Daoy (cell line): ENCODE measurements around the gene LCE3E. TPM values are rescaled to one million over a fixed set of nuclear protein-coding genes. Genes with fewer than 3 reads are reported as not detected.
"Not testable (repeated sequence)": the region's sequence is repeated elsewhere in the genome, so short reads cannot be mapped to it uniquely, and the experiment has no call there.

Experiments
- DNase-seq: peaks from one replicate; pipeline ENCODE4 v3.0.0-alpha.2; 2015; ENCODE audit warnings: low read depth
- total RNA-seq: library from RNA; depleted of rRNA; stranded (reverse); fragments of >200 nt; shearing (Covaris generic); gene quantifications from 2 replicates; pipeline ENCODE4 v1.2.3, GENCODE V29; 2014; rRNA removed

The LCE3E gene, protein sequence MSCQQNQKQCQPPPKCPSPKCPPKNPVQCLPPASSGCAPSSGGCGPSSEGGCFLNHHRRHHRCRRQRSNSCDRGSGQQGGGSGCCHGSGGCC
- total RNA-seq, result not detected in 2 replicates

- DNase-seq, result no peak
Observed at GRCh38 chr1:152566681-152567080, at the start of gene LCE3E. TSS of gene LCE3E (minus strand) at chr1:152566780. CDS start at chr1:152566208, 572 bp downstream.

DNA sequence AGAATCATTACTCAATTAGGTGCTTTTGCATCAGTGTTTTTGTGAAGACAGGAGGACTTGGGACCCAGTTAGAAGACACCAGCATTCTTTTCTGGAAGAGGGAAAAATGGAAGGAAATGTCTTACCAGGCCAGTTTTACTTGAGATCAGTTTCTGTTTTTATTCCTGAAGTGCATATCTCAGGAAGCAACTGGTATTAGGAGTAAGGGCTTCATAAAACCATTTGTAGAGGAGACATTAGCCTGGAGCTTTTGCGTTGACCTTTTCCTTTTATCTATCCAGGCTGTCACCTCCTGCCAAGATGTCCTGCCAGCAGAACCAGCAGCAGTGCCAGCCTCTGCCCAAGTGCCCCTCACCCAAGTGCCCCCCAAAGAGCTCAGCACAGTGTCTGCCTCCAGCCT lies 46.9 kb upstream of the LCE3E start, which contains the start of gene LCE3B:
Gene LCE3B (plus strand): TSS at position 301 of the 400 bp plus-strand sequence. CDS start 0 bp downstream, at position 301.
- DNase-seq, result no peak

GRCh38 chr1:152599934-152600333 lies 33.4 kb upstream of the LCE3E start, which contains the start of gene LCE3C:
TSS of gene LCE3C (plus strand) at chr1:152600234. CDS start at chr1:152600732, 498 bp downstream.
- no peak for DNase-seq

- DNase-seq, result no peak
Observed at GRCh38 chr1:152596986-152597385, 30.4 kb upstream of the LCE3E start.

- DNase-seq, result no peak
Observed at GRCh38 chr1:152585586-152585985, 19.0 kb upstream of the LCE3E start.

- DNase-seq, result no peak
Observed at GRCh38 chr1:152582647-152583046, 16.1 kb upstream of the LCE3E start.

DNA sequence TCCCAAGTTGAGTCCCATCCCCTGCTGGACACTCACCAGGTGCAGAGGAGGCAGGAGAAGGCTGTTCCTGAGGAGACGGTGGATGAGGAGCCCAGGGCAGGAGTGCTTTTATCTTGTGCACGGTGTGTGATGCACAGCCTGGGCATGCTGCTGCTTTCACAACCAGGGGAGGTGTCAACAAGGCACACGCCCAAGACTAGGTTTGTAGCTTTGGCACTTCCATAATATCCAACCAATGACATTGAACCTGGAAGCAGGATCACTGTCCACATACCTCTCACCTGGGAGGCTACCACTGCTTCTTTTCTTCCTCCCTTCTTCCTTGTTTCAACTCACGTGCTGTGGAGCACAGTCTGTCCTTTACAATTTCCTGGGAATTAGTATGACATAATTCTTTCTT lies 13.9 kb upstream of the LCE3E start, which contains the start of gene LCE3D:
Gene LCE3D (minus strand): TSS at position 84 of the 400 bp plus-strand sequence. CDS start 580 bp downstream, outside the sequence.
- DNase-seq, result no peak

- not testable (repeated sequence) for DNase-seq
Observed at GRCh38 chr1:152579526-152579925, 12.9 kb upstream of the LCE3E start.

- DNase-seq, result no peak
Observed at GRCh38 chr1:152577168-152577567, 10.6 kb upstream of the LCE3E start.

DNA sequence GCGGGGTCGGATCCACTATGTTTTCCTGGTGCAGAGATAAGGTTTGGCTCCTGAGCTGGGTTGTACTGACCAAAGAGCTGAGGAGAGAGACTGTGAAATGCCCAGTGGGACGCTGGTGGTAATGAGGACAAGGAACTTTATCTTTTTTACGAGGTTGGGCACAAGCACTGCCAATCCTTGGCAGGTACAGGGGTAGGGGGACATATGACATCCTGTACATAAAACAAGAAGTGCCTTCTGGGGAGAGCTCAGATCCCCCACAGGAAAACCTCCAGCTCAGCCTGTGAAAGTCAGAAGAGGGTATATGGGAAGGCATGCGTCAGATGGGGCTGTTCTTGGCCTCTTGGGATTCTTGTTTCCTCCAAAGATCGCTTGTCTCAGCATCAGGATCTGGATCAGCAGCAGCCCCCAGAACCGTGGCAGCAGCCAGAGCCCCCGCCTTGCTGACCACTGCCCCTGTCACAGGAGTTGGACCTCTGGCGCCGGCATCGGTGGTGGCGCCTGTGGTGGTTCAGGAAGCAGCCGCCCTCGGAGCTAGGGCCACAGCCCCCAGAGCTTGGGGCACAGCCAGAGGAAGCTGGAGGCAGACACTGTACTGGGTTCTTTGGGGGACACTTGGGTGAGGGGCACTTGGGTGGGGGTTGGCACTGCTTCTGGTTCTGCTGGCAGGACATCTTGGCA lies 905 bp downstream of the LCE3E start:
- no peak for DNase-seq

DNA sequence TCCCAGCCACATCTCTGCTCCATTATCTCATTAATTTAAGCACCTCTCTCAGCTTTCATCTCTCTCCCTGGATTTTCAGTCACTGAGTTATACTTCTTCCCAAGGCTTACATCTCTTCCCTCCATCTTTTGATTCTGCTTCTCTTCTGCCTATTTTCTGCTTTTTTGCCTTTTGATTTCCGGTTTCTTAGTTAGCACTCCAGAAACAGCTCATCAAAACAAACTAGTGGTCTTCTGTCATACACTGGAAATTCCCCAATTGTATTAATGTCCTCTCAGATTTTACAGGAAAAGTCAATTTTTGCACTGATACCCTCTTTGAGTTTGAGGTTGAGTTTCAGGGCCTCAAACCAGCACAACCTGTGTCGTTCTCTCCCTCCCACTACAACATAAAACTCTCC lies 1.5 kb downstream of the LCE3E start:
- DNase-seq, result no peak

- not testable (repeated sequence) for DNase-seq
Observed at GRCh38 chr1:152548358-152548757, 18.2 kb downstream of the LCE3E start.

DNA sequence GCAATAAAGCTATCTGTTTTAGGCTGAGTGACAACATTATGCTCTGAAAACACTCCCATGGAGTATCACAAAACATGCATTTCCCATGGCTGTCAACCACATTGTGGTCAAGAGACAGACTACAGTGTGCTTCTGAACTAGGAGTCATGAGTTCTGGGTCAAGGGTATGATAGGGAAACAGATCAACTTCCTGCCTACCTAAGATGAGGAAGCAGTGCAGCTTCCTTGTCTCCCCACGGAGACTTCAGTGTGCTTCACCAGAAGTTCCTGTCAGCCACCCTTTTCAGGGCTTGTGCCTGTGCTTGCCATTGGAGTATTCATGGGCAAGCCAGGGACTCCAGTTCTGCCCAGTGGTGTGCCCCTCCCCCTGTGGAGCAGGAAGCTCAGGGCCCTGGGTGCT lies 19.9 kb downstream of the LCE3E start:
- DNase-seq, result no peak

DNA sequence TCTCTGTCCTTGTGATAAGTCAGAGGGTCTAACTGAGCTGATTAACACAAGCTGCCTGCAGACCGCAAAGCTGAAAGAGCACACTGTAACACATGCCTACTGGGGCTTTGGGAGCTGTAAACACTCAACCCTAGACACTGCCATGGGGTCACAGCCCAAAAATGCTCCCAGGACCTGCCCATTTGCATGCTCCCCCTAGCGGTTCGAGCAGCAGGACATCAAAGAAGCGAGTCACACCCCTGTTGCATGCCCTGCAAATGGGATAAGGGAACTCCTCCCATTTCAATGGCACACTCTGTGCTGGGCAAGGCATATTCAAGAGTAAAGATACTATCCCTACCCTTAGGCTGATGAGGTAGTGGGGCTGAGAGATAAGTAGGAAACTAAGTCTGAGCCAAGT lies 22.8 kb downstream of the LCE3E start:
- DNase-seq, result no peak

GRCh38 chr1:152539901-152540300 lies 26.7 kb downstream of the LCE3E start:
- no peak for DNase-seq

DNA sequence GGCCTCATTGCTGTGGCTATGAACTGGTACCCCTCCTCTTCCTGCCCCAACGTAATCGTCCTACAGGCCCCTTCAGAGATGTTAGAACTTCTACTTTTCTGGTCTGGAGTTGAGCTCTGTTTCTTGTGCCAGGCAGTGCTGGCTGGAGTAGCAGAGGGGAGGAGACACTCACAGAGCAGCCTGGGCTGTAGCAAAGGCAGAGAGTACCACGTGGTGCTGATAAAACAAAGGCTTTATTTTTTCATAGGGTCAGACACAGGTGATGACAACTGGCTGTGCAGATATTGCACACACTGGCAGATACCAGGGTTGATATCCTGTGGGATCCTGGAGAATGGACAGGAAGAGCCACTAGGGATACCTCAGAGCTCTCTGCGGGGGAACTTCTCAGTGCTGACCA lies 29.1 kb downstream of the LCE3E start:
- DNase-seq, result no peak

DNA sequence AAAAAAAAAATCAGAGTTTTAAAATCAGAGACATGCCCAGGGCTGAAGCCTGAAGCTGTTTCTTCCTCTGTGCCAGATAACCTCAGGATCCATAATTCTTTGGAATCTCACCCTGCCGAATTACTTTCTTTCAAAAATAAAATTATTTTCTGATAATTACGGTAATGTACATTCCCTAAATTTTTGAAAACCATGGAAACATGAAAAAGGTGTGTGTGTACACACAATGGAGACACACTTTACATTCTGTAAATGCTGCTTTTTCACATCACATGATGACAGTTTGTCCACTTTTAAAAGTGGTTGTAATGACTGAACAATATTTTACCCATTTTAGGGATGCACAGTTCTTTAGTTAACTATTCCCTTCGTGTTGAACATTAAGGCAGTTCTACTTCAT lies 30.8 kb downstream of the LCE3E start:
- DNase-seq, result no peak

DNA sequence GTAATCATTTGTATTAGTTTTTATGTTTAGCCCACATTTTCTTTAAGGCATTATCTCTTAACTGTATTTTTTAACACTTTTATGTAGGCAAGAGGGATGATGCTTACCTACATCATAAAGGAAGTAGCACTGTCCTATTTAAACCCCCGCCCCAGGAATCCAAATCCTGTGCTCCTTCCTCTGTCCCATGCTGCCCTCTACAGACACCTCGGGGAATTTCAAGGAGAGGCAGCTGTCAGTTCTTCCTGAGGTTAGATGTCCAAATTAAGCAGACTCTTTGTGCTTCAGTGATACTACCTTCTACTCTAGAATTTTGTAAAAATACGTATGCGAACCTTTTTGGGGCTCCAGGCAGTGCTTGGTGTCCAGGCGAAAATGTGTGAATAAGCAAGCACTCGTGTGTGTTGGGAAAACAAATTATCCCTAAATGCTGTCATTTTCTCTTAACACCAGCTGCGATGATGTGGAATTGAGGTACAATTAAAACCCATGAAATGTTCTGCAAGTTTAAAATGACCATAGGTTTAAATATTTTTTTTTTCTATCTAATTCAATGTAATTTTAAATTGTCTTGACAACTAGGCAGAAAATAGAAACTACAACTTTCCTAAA lies 33.1 kb downstream of the LCE3E start:
- DNase-seq, result peak; percentile 63

- no peak for DNase-seq
Observed at GRCh38 chr1:152525080-152525641, 41.4 kb downstream of the LCE3E start.

- no peak for DNase-seq
Observed at GRCh38 chr1:152520561-152521090, 46.0 kb downstream of the LCE3E start.

GRCh38 chr1:152519851-152520250 lies 46.7 kb downstream of the LCE3E start:
- no peak for DNase-seq

- peak; percentile 89 for DNase-seq
Observed at GRCh38 chr1:152517237-152517811, 49.3 kb downstream of the LCE3E start.
